K562 (cell line): ENCODE measurements around the gene FUCA2. TPM values are rescaled to one million over a fixed set of nuclear protein-coding genes. Genes with fewer than 3 reads are reported as not detected.

Source experiments
- BDP1 ChIP-seq: IDR thresholded peaks from 3 replicates; pipeline ENCODE4 v1.6.1; 2011; ENCODE audit not compliant: insufficient read length, insufficient read depth
- CBX2 ChIP-seq: fragments of 200-600 bp; sonication (generic); IDR thresholded peaks from one replicate; pipeline ENCODE4 v1.6.1; 2012; ENCODE audit warnings: mild to moderate bottlenecking, low read length, inconsistent platforms; ENCODE audit not compliant: insufficient read depth, poor library complexity, severe bottlenecking
- CHD2 ChIP-seq: IDR thresholded peaks from 2 replicates; pipeline ENCODE4 v1.6.1; 2011; ENCODE audit warnings: low read depth, low read length
- EP400 ChIP-seq: fragments of 450-650 bp; IDR thresholded peaks from 2 replicates; pipeline ENCODE4 v1.6.1; 2017; ENCODE audit warnings: antibody characterized with exemption, mild to moderate bottlenecking, moderate library complexity
- EWSR1 ChIP-seq: fragments of 450-650 bp; IDR thresholded peaks from 2 replicates; pipeline ENCODE4 v1.6.1; 2018; ENCODE audit warnings: borderline replicate concordance, mild to moderate bottlenecking, low read depth, moderate library complexity; ENCODE audit not compliant: partially characterized antibody
- GABPB1 ChIP-seq: sonication (generic); formaldehyde crosslinking; IDR thresholded peaks from 2 replicates; pipeline ENCODE4 v1.8.0; 2022; ENCODE audit warnings: mild to moderate bottlenecking, missing genetic modification reagents
- MAFK ChIP-seq: IDR thresholded peaks from 2 replicates; pipeline ENCODE4 v1.6.1; 2011; ENCODE audit warnings: low read length, improper control_type of control experiment
- TAF1 ChIP-seq: IDR thresholded peaks from 2 replicates; pipeline ENCODE4 v1.6.1; 2011; ENCODE audit warnings: mild to moderate bottlenecking, low read length, moderate library complexity; ENCODE audit not compliant: insufficient read depth, control insufficient read depth, severe bottlenecking; ENCODE audit errors: extremely low read depth
- TCF3 ChIP-seq: sonication (generic); formaldehyde crosslinking; IDR thresholded peaks from 2 replicates; pipeline ENCODE4 v1.4.0; 2020; ENCODE audit warnings: mild to moderate bottlenecking, missing genetic modification reagents
- TGIF2 ChIP-seq: sonication (generic); formaldehyde crosslinking; IDR thresholded peaks from 2 replicates; pipeline ENCODE4 v1.8.1; 2022; ENCODE audit warnings: mild to moderate bottlenecking, missing genetic modification reagents, moderate library complexity
- U2AF2 ChIP-seq: fragments of 200-400 bp; formaldehyde crosslinking; optimal IDR thresholded peaks from 2 replicates; pipeline ENCODE3; 2017; ENCODE audit warnings: low read depth, mild to moderate bottlenecking, low read length
- ZNF175 ChIP-seq: fragments of 200-800 bp; sonication (Bioruptor generic); IDR thresholded peaks from 2 replicates; pipeline ENCODE4 v1.6.1; 2016; ENCODE audit warnings: low read depth, mild to moderate bottlenecking, missing genetic modification characterization, missing compliant biosample characterization
- ZNF282 ChIP-seq: sonication (generic); formaldehyde crosslinking; IDR thresholded peaks from 2 replicates; pipeline ENCODE4 v1.8.1; 2023; ENCODE audit warnings: missing genetic modification reagents
- ZNF311 ChIP-seq: fragments of 250-450 bp; sonication (Bioruptor Pico); IDR thresholded peaks from 2 replicates; pipeline ENCODE4 v1.4.0; 2020; ENCODE audit warnings: mild to moderate bottlenecking, moderate library complexity
- ZNF589 ChIP-seq: fragments of 200-800 bp; sonication (Bioruptor generic); IDR thresholded peaks from 2 replicates; pipeline ENCODE4 v1.6.1; 2016; ENCODE audit warnings: low read depth, missing genetic modification characterization, missing compliant biosample characterization
- polyA plus RNA-seq, 8 experiments: library from polyadenylated mRNA; depleted of rRNA in 4 of 8; stranded (reverse) in 5 of 8; unstranded in 3 of 8; fragments of >200 nt; fragmentation: Nextera tagmentation in 2 of 8; fragmentation: Illumina TruSeq in 1 of 8; extraction: Ambion mirVana in 2 of 8; extraction: Trizol in 1 of 8; gene quantifications; 2 replicates each; pipeline versions ENCODE4 v1.2.1 to v1.2.3, GENCODE V29; 2011 to 2014; ENCODE audit warnings: inconsistent platforms in 1 of 8, missing spikeins in 1 of 8
- total RNA-seq, 7 experiments: library from RNA; depleted of rRNA in 6 of 7; stranded (reverse); fragments of >200 nt in 6 of 7; fragmentation: Illumina TruSeq in 2 of 7; extraction: Trizol in 2 of 7; gene quantifications; 2 replicates each; pipeline versions ENCODE4 v1.2.1 to v1.2.3, GENCODE V29; 2011 to 2021; ENCODE audit warnings: low replicate concordance in 1 of 7
- TF ChIP-seq, protein P1 (sequence below): fragments of 450-650 bp; formaldehyde crosslinking; IDR thresholded peaks from 2 replicates; pipeline ENCODE4 v1.4.0; 2020; ENCODE audit warnings: mild to moderate bottlenecking, moderate library complexity
- TF ChIP-seq, protein P2 (sequence below): IDR thresholded peaks from 2 replicates; pipeline ENCODE4 v1.6.1; 2012; ENCODE audit warnings: low read depth, low read length, improper control_type of control experiment, borderline replicate concordance
- TF ChIP-seq, protein P3 (sequence below): fragments of 250-450 bp; sonication (Bioruptor Pico); IDR thresholded peaks from 2 replicates; pipeline ENCODE4 v1.8.0; 2022; ENCODE audit warnings: moderate library complexity, mild to moderate bottlenecking, inconsistent platforms
- TF ChIP-seq, protein P4 (sequence below), 2 experiments: fragments of 150-350 bp in 1 of 2; IDR thresholded peaks; 2 replicates each; pipeline ENCODE4 v1.6.1; 2012 to 2016; ENCODE audit warnings: low read depth in 2 of 2, low read length in 2 of 2, mild to moderate bottlenecking in 1 of 2, moderate library complexity in 1 of 2

The FUCA2 gene
- total and polyA plus RNA-seq, 9 of the 15 experiments (the other 6 are each of a cell fraction or from before 2014, with no cell fraction given), result 20.6 to 112 (median 79.3) TPM

DNA sequence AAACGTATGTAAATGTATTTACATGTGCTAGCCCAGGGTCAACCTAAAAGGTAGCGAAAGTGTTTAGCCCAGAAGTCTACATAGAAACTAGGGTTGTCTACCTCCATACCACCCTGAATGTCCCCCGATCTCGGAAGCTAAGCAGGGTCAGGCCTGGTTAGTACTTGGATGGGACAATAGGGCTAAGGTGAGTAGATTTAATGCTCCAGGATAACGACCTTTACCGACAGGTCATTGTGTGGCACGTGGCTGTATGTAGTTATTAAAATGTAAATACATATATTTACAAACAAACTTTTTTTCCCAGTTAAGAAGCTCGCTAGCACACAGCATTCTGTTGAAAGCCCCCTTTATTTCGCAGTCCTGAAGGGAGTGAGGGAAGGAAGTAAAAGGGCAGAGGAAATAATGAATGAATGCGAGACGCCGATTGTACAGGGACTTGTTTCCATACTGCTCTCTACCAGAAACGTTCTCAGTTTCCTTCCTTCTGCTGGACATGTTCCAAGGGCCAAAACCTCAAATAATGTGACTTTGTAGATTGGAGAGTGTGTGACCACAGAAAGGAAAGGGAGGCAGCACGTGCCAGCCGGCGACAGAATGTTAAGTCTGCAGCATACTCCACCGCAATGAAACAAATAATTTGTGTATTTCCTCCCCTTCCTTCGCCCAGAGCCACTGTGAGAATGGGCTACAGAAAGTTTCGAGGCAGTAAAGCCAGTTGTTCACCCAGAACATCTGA, 61.6 kb downstream of the FUCA2 start (continued):
- TF ChIP-seq, protein P1, sequence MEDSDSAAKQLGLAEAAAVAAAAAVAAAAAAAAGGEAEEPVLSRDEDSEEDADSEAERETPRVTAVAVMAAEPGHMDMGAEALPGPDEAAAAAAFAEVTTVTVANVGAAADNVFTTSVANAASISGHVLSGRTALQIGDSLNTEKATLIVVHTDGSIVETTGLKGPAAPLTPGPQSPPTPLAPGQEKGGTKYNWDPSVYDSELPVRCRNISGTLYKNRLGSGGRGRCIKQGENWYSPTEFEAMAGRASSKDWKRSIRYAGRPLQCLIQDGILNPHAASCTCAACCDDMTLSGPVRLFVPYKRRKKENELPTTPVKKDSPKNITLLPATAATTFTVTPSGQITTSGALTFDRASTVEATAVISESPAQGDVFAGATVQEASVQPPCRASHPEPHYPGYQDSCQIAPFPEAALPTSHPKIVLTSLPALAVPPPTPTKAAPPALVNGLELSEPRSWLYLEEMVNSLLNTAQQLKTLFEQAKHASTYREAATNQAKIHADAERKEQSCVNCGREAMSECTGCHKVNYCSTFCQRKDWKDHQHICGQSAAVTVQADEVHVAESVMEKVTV, result no peak
- TF ChIP-seq CBX2, result no peak
- TF ChIP-seq ZNF282 (CRISPR knock-in tag), result no peak
- TF ChIP-seq, protein P2, sequence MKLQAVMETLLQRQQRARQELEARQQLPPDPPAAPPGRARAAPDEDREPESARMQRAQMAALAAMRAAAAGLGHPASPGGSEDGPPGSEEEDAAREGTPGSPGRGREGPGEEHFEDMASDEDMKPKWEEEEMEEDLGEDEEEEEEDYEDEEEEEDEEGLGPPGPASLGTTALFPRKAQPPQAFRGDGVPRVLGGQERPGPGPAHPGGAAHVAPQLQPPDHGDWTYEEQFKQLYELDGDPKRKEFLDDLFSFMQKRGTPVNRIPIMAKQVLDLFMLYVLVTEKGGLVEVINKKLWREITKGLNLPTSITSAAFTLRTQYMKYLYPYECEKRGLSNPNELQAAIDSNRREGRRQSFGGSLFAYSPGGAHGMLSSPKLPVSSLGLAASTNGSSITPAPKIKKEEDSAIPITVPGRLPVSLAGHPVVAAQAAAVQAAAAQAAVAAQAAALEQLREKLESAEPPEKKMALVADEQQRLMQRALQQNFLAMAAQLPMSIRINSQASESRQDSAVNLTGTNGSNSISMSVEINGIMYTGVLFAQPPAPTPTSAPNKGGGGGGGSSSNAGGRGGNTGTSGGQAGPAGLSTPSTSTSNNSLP, result 0 out of 2 replicates have a peak, but pooled peaks have one; percentile 26
- TF ChIP-seq EP400, result no peak; the same call in 1 of the 2 replicates
- TF ChIP-seq MAFK, result no peak
- TF ChIP-seq, protein P3, sequence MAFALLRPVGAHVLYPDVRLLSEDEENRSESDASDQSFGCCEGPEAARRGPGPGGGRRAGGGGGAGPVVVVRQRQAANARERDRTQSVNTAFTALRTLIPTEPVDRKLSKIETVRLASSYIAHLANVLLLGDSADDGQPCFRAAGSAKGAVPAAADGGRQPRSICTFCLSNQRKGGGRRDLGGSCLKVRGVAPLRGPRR (CRISPR knock-in tag), result no peak
- no peak for TF ChIP-seq CHD2
- TF ChIP-seq ZNF589 (CRISPR knock-in tag), result 0 out of 2 replicates have a peak, but pooled peaks have one; percentile 13
- TF ChIP-seq, protein P4, sequence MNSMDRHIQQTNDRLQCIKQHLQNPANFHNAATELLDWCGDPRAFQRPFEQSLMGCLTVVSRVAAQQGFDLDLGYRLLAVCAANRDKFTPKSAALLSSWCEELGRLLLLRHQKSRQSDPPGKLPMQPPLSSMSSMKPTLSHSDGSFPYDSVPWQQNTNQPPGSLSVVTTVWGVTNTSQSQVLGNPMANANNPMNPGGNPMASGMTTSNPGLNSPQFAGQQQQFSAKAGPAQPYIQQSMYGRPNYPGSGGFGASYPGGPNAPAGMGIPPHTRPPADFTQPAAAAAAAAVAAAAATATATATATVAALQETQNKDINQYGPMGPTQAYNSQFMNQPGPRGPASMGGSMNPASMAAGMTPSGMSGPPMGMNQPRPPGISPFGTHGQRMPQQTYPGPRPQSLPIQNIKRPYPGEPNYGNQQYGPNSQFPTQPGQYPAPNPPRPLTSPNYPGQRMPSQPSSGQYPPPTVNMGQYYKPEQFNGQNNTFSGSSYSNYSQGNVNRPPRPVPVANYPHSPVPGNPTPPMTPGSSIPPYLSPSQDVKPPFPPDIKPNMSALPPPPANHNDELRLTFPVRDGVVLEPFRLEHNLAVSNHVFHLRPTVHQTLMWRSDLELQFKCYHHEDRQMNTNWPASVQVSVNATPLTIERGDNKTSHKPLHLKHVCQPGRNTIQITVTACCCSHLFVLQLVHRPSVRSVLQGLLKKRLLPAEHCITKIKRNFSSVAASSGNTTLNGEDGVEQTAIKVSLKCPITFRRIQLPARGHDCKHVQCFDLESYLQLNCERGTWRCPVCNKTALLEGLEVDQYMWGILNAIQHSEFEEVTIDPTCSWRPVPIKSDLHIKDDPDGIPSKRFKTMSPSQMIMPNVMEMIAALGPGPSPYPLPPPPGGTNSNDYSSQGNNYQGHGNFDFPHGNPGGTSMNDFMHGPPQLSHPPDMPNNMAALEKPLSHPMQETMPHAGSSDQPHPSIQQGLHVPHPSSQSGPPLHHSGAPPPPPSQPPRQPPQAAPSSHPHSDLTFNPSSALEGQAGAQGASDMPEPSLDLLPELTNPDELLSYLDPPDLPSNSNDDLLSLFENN (IDR thresholded peaks at IDR 0.05; ENCODE audit: low read depth in 2 of 2, low read length in 2 of 2), result 0 out of 4 replicates have a peak, but pooled peaks of 1 of the 2 experiments have one; percentile 26
- no peak for TF ChIP-seq ZNF311 (CRISPR knock-in tag)
- TF ChIP-seq ZNF175 (CRISPR knock-in tag), result 0 out of 2 replicates have a peak, but pooled peaks have one; percentile 19
- TF ChIP-seq GABPB1 (CRISPR knock-in tag), result no peak
- peak; percentile 47; the same call in 1 of the 2 replicates for TF ChIP-seq TCF3 (CRISPR knock-in tag)
- TF ChIP-seq U2AF2, result no peak
- TF ChIP-seq TGIF2 (CRISPR knock-in tag), result no peak
- TF ChIP-seq TAF1, result no peak
- TF ChIP-seq EWSR1, result no peak
- TF ChIP-seq BDP1, result peak; percentile 11
